WTC11 (cell line): ENCODE results near the gene TRDMT1. TPM values are rescaled to one million over a fixed set of nuclear protein-coding genes. Genes with fewer than 3 reads are reported as not detected.

Source experiments
- ATAC-seq: fragments of 200-7000 bp; cut with Tn5 transposase; 2 replicates; pipeline ENCODE4 v1.10.0; 2021; ENCODE audit warnings: mild to moderate bottlenecking, moderate library complexity
- CTCF ChIA-PET: fragments of 300-600 bp; sonication (Branson Sonifier 250); formaldehyde crosslinking; loops from one replicate; lab custom pipeline; 2021; ENCODE audit warnings: antibody characterized with exemption; lab: Charles Lee
- POLR2A ChIA-PET: fragments of 350-600 bp; sonication (Branson Sonifier 250); formaldehyde crosslinking; loops from one replicate; lab custom pipeline; 2021; ENCODE audit warnings: antibody characterized with exemption; lab: Charles Lee
- DNase-seq: peaks from one replicate; pipeline ENCODE4 v3.0.0; 2021; ENCODE audit warnings: low spot score
- H3K27ac Mint-ChIP-seq: 2 replicates; pipeline ENCODE4 v1.8.0; 2021; ENCODE audit warnings: mixed read lengths
- H3K27me3 Mint-ChIP-seq: 2 replicates; pipeline ENCODE4 v1.8.0; 2021; ENCODE audit warnings: low read depth, mild to moderate bottlenecking, moderate library complexity, mixed read lengths
- H3K36me3 Mint-ChIP-seq: 2 replicates; pipeline ENCODE4 v1.8.0; 2021; ENCODE audit warnings: mixed read lengths
- H3K4me1 Mint-ChIP-seq: 2 replicates; pipeline ENCODE4 v1.8.0; 2022; ENCODE audit warnings: mixed read lengths
- H3K4me3 Mint-ChIP-seq: 2 replicates; pipeline ENCODE4 v1.8.0; 2021; ENCODE audit warnings: mild to moderate bottlenecking, moderate library complexity, mixed read lengths
- H3K9me3 Mint-ChIP-seq: 2 replicates; pipeline ENCODE4 v1.8.0; 2021; ENCODE audit warnings: mixed read lengths
- E2F1 ChIP-seq: sonication (generic); formaldehyde crosslinking; IDR thresholded peaks from 2 replicates; pipeline ENCODE4 v1.8.0; 2022; ENCODE audit warnings: mild to moderate bottlenecking, missing genetic modification reagents
- FOXJ3 ChIP-seq: sonication (generic); formaldehyde crosslinking; IDR thresholded peaks from 2 replicates; pipeline ENCODE4 v1.9.0; 2021; ENCODE audit warnings: missing genetic modification reagents, mild to moderate bottlenecking, borderline replicate concordance
- GABPB1 ChIP-seq: sonication (generic); formaldehyde crosslinking; IDR thresholded peaks from 2 replicates; pipeline ENCODE4 v1.8.1; 2023; ENCODE audit warnings: mild to moderate bottlenecking, missing genetic modification reagents
- GRHL2 ChIP-seq: fragments of 250-450 bp; sonication (Bioruptor Pico); IDR thresholded peaks from 2 replicates; pipeline ENCODE4 v1.8.0; 2022; ENCODE audit warnings: mild to moderate bottlenecking, moderate library complexity; ENCODE audit not compliant: insufficient replicate concordance, severe bottlenecking
- MXD4 ChIP-seq: fragments of 250-450 bp; sonication (Bioruptor Pico); IDR thresholded peaks from 2 replicates; pipeline ENCODE4 v1.8.0; 2021; ENCODE audit warnings: mild to moderate bottlenecking, moderate library complexity, borderline replicate concordance
- MYBL2 ChIP-seq: sonication (generic); formaldehyde crosslinking; IDR thresholded peaks from 2 replicates; pipeline ENCODE4 v1.8.1; 2023; ENCODE audit warnings: mild to moderate bottlenecking, moderate library complexity, missing genetic modification reagents
- NFATC4 ChIP-seq: fragments of 250-450 bp; sonication (Bioruptor Pico); IDR thresholded peaks from 2 replicates; pipeline ENCODE4 v1.9.0; 2021; ENCODE audit warnings: mild to moderate bottlenecking
- NFE2L1 ChIP-seq: sonication (generic); formaldehyde crosslinking; IDR thresholded peaks from 2 replicates; pipeline ENCODE4 v1.8.1; 2023; ENCODE audit warnings: missing genetic modification reagents
- NR1H2 ChIP-seq: sonication (generic); formaldehyde crosslinking; IDR thresholded peaks from 2 replicates; pipeline ENCODE4 v1.9.0; 2021; ENCODE audit warnings: mild to moderate bottlenecking, moderate library complexity, missing genetic modification reagents
- NR2C2 ChIP-seq: sonication (generic); formaldehyde crosslinking; IDR thresholded peaks from 2 replicates; pipeline ENCODE4 v1.8.0; 2022; ENCODE audit warnings: mild to moderate bottlenecking, missing genetic modification reagents
- SMAD4 ChIP-seq: sonication (generic); formaldehyde crosslinking; IDR thresholded peaks from 2 replicates; pipeline ENCODE4 v1.8.0; 2022; ENCODE audit warnings: mild to moderate bottlenecking, missing genetic modification reagents
- ZBTB43 ChIP-seq: sonication (generic); formaldehyde crosslinking; IDR thresholded peaks from 2 replicates; pipeline ENCODE4 v1.8.1; 2023; ENCODE audit warnings: mild to moderate bottlenecking, missing genetic modification reagents
- ZNF671 ChIP-seq: fragments of 250-450 bp; sonication (Bioruptor Pico); IDR thresholded peaks from 2 replicates; pipeline ENCODE4 v1.8.0; 2021; ENCODE audit warnings: mild to moderate bottlenecking
- total RNA-seq: library from RNA; stranded (reverse); gene quantifications from 3 replicates; pipeline ENCODE4 v1.2.3, GENCODE V29; 2021
- TF ChIP-seq, protein P1 (sequence below): sonication (generic); formaldehyde crosslinking; IDR thresholded peaks from 2 replicates; pipeline ENCODE4 v1.8.0; 2022; ENCODE audit warnings: mild to moderate bottlenecking, missing genetic modification reagents
- TF ChIP-seq, protein P2 (sequence below): sonication (generic); formaldehyde crosslinking; IDR thresholded peaks from 2 replicates; pipeline ENCODE4 v1.8.1; 2022; ENCODE audit warnings: mild to moderate bottlenecking, missing genetic modification reagents, moderate library complexity, borderline replicate concordance
- TF ChIP-seq, protein P3 (sequence below): sonication (generic); formaldehyde crosslinking; IDR thresholded peaks from 2 replicates; pipeline ENCODE4 v1.8.1; 2023; ENCODE audit warnings: mild to moderate bottlenecking, moderate library complexity, missing genetic modification reagents
- TF ChIP-seq, protein P4 (sequence below): fragments of 200-600 bp; IDR thresholded peaks from 2 replicates; pipeline ENCODE4 v1.8.0; 2022; ENCODE audit warnings: antibody characterized with exemption

The TRDMT1 gene
- total RNA-seq, 1 experiment from 2014 or later = 11.7 TPM

DNA sequence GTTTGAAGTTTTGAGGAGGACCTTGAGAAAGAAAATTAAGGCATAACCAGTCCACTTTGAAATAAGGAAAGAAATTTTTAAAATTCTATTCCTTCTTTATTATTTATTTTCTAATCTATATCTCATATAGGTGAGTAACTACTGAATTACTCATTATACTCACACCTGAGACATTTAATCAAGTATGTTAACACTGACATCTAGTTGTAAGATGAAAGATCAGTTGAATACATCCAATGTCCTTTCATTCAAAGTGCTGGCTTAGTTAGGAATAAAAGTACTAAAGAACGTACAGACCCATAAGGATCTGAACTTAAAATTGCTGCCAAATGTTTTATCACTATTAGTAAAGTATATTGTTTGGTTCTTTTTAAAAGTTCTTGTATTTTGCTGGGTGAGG is 23.5 kb downstream of the TRDMT1 start (continued):
- TF ChIP-seq, protein P1, sequence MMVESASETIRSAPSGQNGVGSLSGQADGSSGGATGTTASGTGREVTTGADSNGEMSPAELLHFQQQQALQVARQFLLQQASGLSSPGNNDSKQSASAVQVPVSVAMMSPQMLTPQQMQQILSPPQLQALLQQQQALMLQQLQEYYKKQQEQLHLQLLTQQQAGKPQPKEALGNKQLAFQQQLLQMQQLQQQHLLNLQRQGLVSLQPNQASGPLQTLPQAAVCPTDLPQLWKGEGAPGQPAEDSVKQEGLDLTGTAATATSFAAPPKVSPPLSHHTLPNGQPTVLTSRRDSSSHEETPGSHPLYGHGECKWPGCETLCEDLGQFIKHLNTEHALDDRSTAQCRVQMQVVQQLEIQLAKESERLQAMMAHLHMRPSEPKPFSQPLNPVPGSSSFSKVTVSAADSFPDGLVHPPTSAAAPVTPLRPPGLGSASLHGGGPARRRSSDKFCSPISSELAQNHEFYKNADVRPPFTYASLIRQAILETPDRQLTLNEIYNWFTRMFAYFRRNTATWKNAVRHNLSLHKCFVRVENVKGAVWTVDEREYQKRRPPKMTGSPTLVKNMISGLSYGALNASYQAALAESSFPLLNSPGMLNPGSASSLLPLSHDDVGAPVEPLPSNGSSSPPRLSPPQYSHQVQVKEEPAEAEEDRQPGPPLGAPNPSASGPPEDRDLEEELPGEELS (CRISPR knock-in tag) = no peak
- TF ChIP-seq, protein P2, sequence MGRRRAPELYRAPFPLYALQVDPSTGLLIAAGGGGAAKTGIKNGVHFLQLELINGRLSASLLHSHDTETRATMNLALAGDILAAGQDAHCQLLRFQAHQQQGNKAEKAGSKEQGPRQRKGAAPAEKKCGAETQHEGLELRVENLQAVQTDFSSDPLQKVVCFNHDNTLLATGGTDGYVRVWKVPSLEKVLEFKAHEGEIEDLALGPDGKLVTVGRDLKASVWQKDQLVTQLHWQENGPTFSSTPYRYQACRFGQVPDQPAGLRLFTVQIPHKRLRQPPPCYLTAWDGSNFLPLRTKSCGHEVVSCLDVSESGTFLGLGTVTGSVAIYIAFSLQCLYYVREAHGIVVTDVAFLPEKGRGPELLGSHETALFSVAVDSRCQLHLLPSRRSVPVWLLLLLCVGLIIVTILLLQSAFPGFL = no peak

GRCh38 chr10:17177014-17177413 is 24.5 kb downstream of the TRDMT1 start:
- CTCF ChIA-PET = no interaction called here
- Mint-ChIP-seq H3K4me1 (peaks cover 17% of the 10 kb centered on the region), H3K4me3 (no peak overlapping the region), H3K27me3 (no peaks in the 10 kb centered on the region), H3K36me3 (no peaks in the 10 kb centered on the region), H3K27ac (no peak overlapping the region), H3K9me3 (no peaks in the 10 kb centered on the region)
- no peak for TF ChIP-seq E2F1 (CRISPR knock-in tag)
- TF ChIP-seq NFE2L1 = no peak
- TF ChIP-seq ZBTB43 (CRISPR knock-in tag) = no peak
- TF ChIP-seq, protein P3, sequence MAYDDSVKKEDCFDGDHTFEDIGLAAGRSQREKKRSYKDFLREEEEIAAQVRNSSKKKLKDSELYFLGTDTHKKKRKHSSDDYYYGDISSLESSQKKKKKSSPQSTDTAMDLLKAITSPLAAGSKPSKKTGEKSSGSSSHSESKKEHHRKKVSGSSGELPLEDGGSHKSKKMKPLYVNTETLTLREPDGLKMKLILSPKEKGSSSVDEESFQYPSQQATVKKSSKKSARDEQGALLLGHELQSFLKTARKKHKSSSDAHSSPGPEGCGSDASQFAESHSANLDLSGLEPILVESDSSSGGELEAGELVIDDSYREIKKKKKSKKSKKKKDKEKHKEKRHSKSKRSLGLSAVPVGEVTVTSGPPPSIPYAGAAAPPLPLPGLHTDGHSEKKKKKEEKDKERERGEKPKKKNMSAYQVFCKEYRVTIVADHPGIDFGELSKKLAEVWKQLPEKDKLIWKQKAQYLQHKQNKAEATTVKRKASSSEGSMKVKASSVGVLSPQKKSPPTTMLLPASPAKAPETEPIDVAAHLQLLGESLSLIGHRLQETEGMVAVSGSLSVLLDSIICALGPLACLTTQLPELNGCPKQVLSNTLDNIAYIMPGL (CRISPR knock-in tag) = no peak
- TF ChIP-seq NFATC4 = no peak
- TF ChIP-seq GRHL2 = no peak
- no peak for TF ChIP-seq MYBL2 (CRISPR knock-in tag)
- TF ChIP-seq MXD4 (CRISPR knock-in tag) = no peak
- TF ChIP-seq NR2C2 (CRISPR knock-in tag) = no peak
- no peak for TF ChIP-seq GABPB1
- TF ChIP-seq NR1H2 (CRISPR knock-in tag) = no peak
- TF ChIP-seq, protein P1 (CRISPR knock-in tag) = no peak
- no peak for TF ChIP-seq FOXJ3 (CRISPR knock-in tag)
- ATAC-seq = no peak
- no peak for DNase-seq
- POLR2A ChIA-PET = no interaction called here

DNA sequence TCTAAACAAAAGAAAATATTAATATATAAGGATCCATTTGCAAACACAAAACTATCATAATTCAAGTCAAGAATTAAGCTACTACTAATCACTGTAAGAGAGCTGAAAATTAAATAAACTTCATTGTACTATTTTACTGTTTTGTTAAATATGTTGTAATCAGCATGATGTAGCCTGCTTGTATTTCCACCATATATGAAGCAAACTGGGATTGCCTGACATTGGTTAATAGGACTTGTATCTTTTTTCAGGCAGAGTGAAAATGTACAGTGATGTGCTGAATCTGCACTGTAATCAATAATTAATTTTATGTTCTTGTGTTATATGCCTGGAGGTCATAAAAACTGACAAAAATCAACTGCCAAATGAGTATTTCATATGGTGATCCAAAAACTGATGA is 25.4 kb downstream of the TRDMT1 start:
- ChIA-PET CTCF (interaction anchor here (1.6 kb wide), 1 partner anchor 54 kb away, joined by 5 read pairs; no protein-coding TSS in a partner anchor), POLR2A (no interaction called here)
- TF ChIP-seq, protein P4, sequence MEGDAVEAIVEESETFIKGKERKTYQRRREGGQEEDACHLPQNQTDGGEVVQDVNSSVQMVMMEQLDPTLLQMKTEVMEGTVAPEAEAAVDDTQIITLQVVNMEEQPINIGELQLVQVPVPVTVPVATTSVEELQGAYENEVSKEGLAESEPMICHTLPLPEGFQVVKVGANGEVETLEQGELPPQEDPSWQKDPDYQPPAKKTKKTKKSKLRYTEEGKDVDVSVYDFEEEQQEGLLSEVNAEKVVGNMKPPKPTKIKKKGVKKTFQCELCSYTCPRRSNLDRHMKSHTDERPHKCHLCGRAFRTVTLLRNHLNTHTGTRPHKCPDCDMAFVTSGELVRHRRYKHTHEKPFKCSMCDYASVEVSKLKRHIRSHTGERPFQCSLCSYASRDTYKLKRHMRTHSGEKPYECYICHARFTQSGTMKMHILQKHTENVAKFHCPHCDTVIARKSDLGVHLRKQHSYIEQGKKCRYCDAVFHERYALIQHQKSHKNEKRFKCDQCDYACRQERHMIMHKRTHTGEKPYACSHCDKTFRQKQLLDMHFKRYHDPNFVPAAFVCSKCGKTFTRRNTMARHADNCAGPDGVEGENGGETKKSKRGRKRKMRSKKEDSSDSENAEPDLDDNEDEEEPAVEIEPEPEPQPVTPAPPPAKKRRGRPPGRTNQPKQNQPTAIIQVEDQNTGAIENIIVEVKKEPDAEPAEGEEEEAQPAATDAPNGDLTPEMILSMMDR = no peak
- no peak for TF ChIP-seq SMAD4 (CRISPR knock-in tag)
- no peak for TF ChIP-seq ZNF671 (CRISPR knock-in tag)
- no peak overlapping the region for H3K27ac Mint-ChIP-seq
- H3K36me3 Mint-ChIP-seq = no peaks in the 10 kb centered on the region
- DNase-seq = no peak
- ATAC-seq = no peak
- H3K27me3 Mint-ChIP-seq = no peaks in the 10 kb centered on the region
- H3K4me3 Mint-ChIP-seq = no peak overlapping the region
- peaks cover 7% of the 10 kb centered on the region for H3K4me1 Mint-ChIP-seq
- H3K9me3 Mint-ChIP-seq = no peaks in the 10 kb centered on the region
